Lower leg skin (tissue), 4 donors: ENCODE measurements around the gene KCNT1. TPM values are rescaled to one million over a fixed set of nuclear protein-coding genes. Genes with fewer than 3 reads are reported as not detected.
A peak's percentile ranks its signal among the peaks of the same experiment; 100 is the strongest.

Source experiments
- DNase-seq, 2 donors: peaks; one replicate each; pipeline ENCODE4 v3.0.0-alpha.2; 2019; ENCODE audit warnings: low spot score in 2 of 2
- H3K4me3 ChIP-seq: fragments of 200-600 bp; sonication (generic); 2 replicates; pipeline ENCODE4 v1.5.1; 2017; ENCODE audit warnings: mild to moderate bottlenecking, low read depth; ENCODE audit not compliant: poor library complexity, severe bottlenecking
- CTCF ChIP-seq, 3 donors: fragments of 450-650 bp; IDR thresholded peaks; one replicate each; pipeline ENCODE4 v1.5.1; 2016; ENCODE audit warnings: antibody characterized with exemption in 3 of 3, mild to moderate bottlenecking in 3 of 3, moderate library complexity in 2 of 3
- POLR2A ChIP-seq, 2 donors: fragments of 450-650 bp; IDR thresholded peaks; one replicate each; pipeline ENCODE4 v1.6.1; 2016 to 2017; ENCODE audit warnings: antibody characterized with exemption in 2 of 2, mild to moderate bottlenecking in 1 of 2, moderate library complexity in 1 of 2
- WGBS, 2 donors: methylation state at CpG; one replicate each; pipeline ENCODE4 v1.1.5; 2018; 5-methylcytosine and 5-hydroxymethylcytosine counted together
- intact Hi-C: fragments of 100-400 bp; cut with DNase I; formaldehyde crosslinking; loops from one replicate; pipeline ENCODE4 v1.15.0; 2023; ENCODE audit warnings: low total_unique reads
- total RNA-seq, 4 donors: library from RNA; depleted of rRNA; stranded (reverse); fragments of >200 nt; gene quantifications; one replicate each; pipeline ENCODE4 v1.1.0, GENCODE V29; 2016

Gene KCNT1
- total RNA-seq, 4 donors from 2014 or later, result 0.10 TPM; not detected in 3

GRCh38 chr9:135827301-135827700, 125.3 kb downstream of the KCNT1 start:
- 95 to 97% methylated on average over 12 of the region's 12 CpGs for WGBS, 2 donors
- intact Hi-C loops, result no loop called here
- DNase-seq, result peak in 1 of 2 donors; percentile 56
- no peak overlapping the region for H3K4me3 ChIP-seq
- no peak for TF ChIP-seq CTCF (IDR thresholded peaks at IDR 0.05)
- no peak for TF ChIP-seq POLR2A (IDR thresholded peaks at IDR 0.05)

DNA sequence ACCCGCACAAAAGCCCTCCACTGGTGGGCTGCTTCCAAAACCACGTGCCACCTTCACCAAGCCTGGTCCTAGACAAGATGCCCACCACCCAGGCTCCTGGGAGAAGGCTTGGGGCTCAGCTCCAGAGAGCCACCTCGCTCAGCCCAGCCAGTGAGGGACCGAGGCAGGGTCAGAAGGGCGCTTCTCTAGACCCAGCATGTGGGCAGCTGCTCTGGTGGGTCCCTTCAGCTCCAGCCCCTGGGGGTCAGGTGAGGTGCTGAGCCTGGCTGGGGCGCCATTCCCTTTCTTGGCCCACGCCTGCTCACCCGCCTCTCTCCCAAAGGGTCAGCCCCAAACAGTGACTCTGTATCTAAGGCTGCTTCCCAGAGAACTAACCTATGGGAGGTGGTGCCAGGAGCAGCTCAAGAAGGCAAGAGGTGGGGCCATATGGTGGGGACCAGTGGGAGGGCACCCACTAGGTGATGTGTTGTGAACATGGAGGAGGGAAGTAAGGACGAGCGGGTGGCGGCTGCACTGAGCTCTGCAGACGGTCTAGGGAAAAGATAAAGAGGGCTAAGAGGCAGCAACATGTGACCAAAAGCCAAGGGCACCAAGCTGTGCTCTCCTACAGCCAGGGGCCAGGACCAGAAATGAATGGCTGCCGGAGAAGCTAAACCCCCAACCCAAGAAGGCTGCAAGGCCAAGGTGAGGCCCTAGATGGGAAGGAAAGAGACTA, 126.0 kb downstream of the KCNT1 start:
- peak in 1 of 2 donors; percentile 66 for DNase-seq
- intact Hi-C loops, result no loop called here
- no peak overlapping the region for H3K4me3 ChIP-seq
- no peak for TF ChIP-seq CTCF (IDR thresholded peaks at IDR 0.05)
- no peak for TF ChIP-seq POLR2A (IDR thresholded peaks at IDR 0.05)
- WGBS, 2 donors, result 97% methylated on average over 13 of the region's 13 CpGs

DNA sequence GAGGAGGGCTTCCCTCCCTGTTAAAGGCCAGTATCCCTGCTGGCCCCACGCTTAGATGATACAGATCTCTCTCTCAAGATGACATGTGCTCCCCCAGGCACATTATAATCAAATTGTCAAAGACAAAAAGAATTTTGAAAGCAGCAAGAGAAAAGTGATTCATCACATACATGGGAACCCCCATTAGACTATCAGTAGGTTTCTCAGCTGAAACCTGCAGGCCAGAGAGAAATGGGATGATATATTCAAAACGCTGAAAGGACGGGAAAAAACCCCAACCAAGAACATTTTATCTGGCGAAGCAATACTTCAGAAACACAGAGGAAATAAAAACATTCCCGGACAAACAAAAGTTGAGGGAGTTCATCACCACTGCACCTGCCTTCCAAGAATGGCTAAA, 126.7 kb downstream of the KCNT1 start:
- TF ChIP-seq CTCF (IDR thresholded peaks at IDR 0.05) (no peak), POLR2A (IDR thresholded peaks at IDR 0.05) (no peak)
- 96 to 99% methylated on average over 5 of the region's 5 CpGs for WGBS, 2 donors
- no peak overlapping the region for H3K4me3 ChIP-seq
- DNase-seq, result no peak
- intact Hi-C loops, result no loop called here

DNA sequence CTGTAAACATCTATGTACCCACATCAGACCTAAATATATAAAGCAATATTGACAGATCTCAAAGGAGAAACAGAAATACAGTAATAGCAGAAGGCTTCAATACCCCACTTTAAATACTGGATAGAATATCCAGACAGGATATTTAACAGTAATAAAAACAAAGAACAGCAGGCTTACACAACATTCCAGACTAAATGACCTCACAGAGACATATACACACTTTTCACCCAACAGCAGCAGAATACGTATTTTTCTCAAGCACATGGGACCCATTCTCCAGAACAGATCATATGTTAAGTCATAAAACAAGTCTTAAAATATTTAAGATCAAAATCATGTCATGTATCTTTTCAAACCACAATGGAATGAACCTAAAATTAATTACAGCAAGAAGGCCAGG, 128.5 kb downstream of the KCNT1 start:
- no peak for DNase-seq
- intact Hi-C loops, result no loop called here
- H3K4me3 ChIP-seq, result no peak overlapping the region
- TF ChIP-seq POLR2A (IDR thresholded peaks at IDR 0.05), result no peak
- no peak for TF ChIP-seq CTCF (IDR thresholded peaks at IDR 0.05)
- WGBS, 2 donors, result 90 to 92% methylated on average over 1 of the region's 1 CpG

DNA sequence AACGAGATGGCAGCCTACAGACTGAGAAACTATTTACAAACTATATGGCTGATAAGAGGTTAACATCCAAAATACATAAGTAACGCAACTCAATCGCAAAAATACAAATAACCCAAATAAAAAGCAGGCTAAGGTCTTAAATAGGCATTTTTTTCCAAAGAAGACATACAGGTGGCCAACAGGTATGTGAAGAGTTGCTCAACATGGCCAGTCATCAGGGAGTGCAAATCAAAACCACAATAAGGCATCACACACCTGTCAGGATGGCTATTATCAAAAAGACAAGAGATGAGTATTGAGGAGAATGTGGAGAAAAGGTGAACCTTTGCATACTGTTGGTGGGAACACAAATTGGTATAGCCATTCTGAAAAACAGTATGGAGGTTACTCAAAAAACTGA, 131.9 kb downstream of the KCNT1 start:
- DNase-seq, result no peak
- TF ChIP-seq CTCF (IDR thresholded peaks at IDR 0.05) (no peak), POLR2A (IDR thresholded peaks at IDR 0.05) (no peak)
- H3K4me3 ChIP-seq, result no peak overlapping the region
- intact Hi-C loops, result no loop called here
- 88 to 92% methylated on average over 3 of the region's 3 CpGs for WGBS, 2 donors

GRCh38 chr9:135835131-135835530, 133.1 kb downstream of the KCNT1 start:
- 92 to 94% methylated on average over 10 of the region's 10 CpGs for WGBS, 2 donors
- TF ChIP-seq POLR2A (IDR thresholded peaks at IDR 0.05) (no peak), CTCF (IDR thresholded peaks at IDR 0.05) (no peak)
- peak in 1 of 2 donors; percentile 60 for DNase-seq
- H3K4me3 ChIP-seq, result no peak overlapping the region
- intact Hi-C loops, result no loop called here
